GM18526 (cell line): Measurements from ENCODE around the gene LZTS3.

Source experiments
- POLR2A ChIP-seq: IDR thresholded peaks from 3 replicates; pipeline ENCODE4 v1.6.1; 2011; ENCODE audit not compliant: insufficient read length; ENCODE audit errors: extremely low read depth

LZTS3 gene

GRCh38 chr20:3164043-3164762 is 9.1 kb downstream of the LZTS3 start:
- no peak for TF ChIP-seq POLR2A

GRCh38 chr20:3163099-3164042 is 10.0 kb downstream of the LZTS3 start:
- no peak for TF ChIP-seq POLR2A

- no peak for TF ChIP-seq POLR2A
Observed at GRCh38 chr20:3162080-3162611, 11.2 kb downstream of the LZTS3 start.

GRCh38 chr20:3161316-3162079 is 11.9 kb downstream of the LZTS3 start:
- no peak for TF ChIP-seq POLR2A

- no peak for TF ChIP-seq POLR2A
Observed at GRCh38 chr20:3160418-3160817, 12.9 kb downstream of the LZTS3 start.

GRCh38 chr20:3158968-3159431 is 14.3 kb downstream of the LZTS3 start:
- TF ChIP-seq POLR2A, result no peak

GRCh38 chr20:3157817-3158216 is 15.5 kb downstream of the LZTS3 start:
- TF ChIP-seq POLR2A, result no peak

- TF ChIP-seq POLR2A, result no peak
Observed at GRCh38 chr20:3156811-3157619, 16.3 kb downstream of the LZTS3 start.

- no peak for TF ChIP-seq POLR2A
Observed at GRCh38 chr20:3150908-3151307, 22.4 kb downstream of the LZTS3 start.

- TF ChIP-seq POLR2A, result no peak
Observed at GRCh38 chr20:3146732-3147341, 26.5 kb downstream of the LZTS3 start.

- TF ChIP-seq POLR2A, result no peak
Observed at GRCh38 chr20:3141757-3142156, 31.6 kb downstream of the LZTS3 start.

- TF ChIP-seq POLR2A, result no peak
Observed at GRCh38 chr20:3137492-3137891, 35.9 kb downstream of the LZTS3 start.

GRCh38 chr20:3135507-3136070 is 37.8 kb downstream of the LZTS3 start:
- TF ChIP-seq POLR2A, result no peak
